Gastroesophageal sphincter (tissue), 3 donors: ENCODE measurements around the gene TNNT3.

ENCODE experiments used
- CTCF ChIP-seq, 4 experiments: fragments of 200-600 bp in 2 of 4; fragments of 450-650 bp in 2 of 4; sonication (generic) in 1 of 4; IDR thresholded peaks; one replicate each; pipeline ENCODE4 v1.5.1; 2017 to 2019; ENCODE audit warnings: antibody characterized with exemption in 4 of 4, mild to moderate bottlenecking in 2 of 4, moderate library complexity in 2 of 4
- POLR2A ChIP-seq, 2 donors: fragments of 450-650 bp; IDR thresholded peaks; one replicate each; pipeline ENCODE4 v1.6.1; 2017; ENCODE audit warnings: antibody characterized with exemption in 2 of 2, mild to moderate bottlenecking in 2 of 2, moderate library complexity in 1 of 2
- POLR2AphosphoS5 ChIP-seq: sonication (generic); formaldehyde crosslinking; IDR thresholded peaks from one replicate; pipeline ENCODE4 v1.6.1; 2017; ENCODE audit warnings: antibody characterized with exemption

GRCh38 chr11:1925373-1926155 lies 6.1 kb downstream of the TNNT3 start:
- TF ChIP-seq CTCF (IDR thresholded peaks at IDR 0.05) (no peak), POLR2A (IDR thresholded peaks at IDR 0.05) (no peak), POLR2AphosphoS5 (no peak)
